Mesenchymal stem cell (in vitro differentiated cells and primary cell): Measurements from ENCODE around the gene CSK.
A peak's percentile ranks its signal among the peaks of the same experiment; 100 is the strongest.

Experiments
- DNase-seq: peaks from one replicate; pipeline ENCODE4 v3.0.0-alpha.2; 2013
- H2AFZ ChIP-seq: one replicate; pipeline ENCODE4 v1.6.1; 2013; ENCODE audit warnings: low read depth, mild to moderate bottlenecking, control low read depth, inconsistent platforms, low read length, moderate library complexity
- H2AK5ac ChIP-seq: 2 replicates; pipeline ENCODE4 v1.6.1; 2013; ENCODE audit warnings: low read length, moderate library complexity, mild to moderate bottlenecking, inconsistent platforms; ENCODE audit not compliant: severe bottlenecking
- H2BK120ac ChIP-seq: one replicate; pipeline ENCODE4 v1.6.1; 2013; ENCODE audit warnings: low read depth, mild to moderate bottlenecking, inconsistent platforms, low read length, moderate library complexity
- H2BK12ac ChIP-seq, 2 experiments: one replicate each; pipeline ENCODE4 v1.6.1; 2013; ENCODE audit warnings: inconsistent platforms in 2 of 2, low read length in 2 of 2, mild to moderate bottlenecking in 2 of 2, moderate library complexity in 2 of 2, control low read depth in 1 of 2
- H2BK15ac ChIP-seq: one replicate; pipeline ENCODE4 v1.6.1; 2013; ENCODE audit warnings: mild to moderate bottlenecking, low read depth, inconsistent platforms; ENCODE audit not compliant: poor library complexity, severe bottlenecking
- H2BK5ac ChIP-seq: 2 replicates; pipeline ENCODE4 v1.6.1; 2013; ENCODE audit warnings: low read depth, mild to moderate bottlenecking, low read length, control low read depth, inconsistent platforms; ENCODE audit not compliant: poor library complexity, severe bottlenecking
- H3K14ac ChIP-seq, 2 experiments: one replicate each; pipeline ENCODE4 v1.6.1; 2013; ENCODE audit warnings: inconsistent platforms in 2 of 2, low read length in 2 of 2, control low read depth in 1 of 2, mild to moderate bottlenecking in 1 of 2, moderate library complexity in 1 of 2
- H3K18ac ChIP-seq, 2 experiments: one replicate each; pipeline ENCODE4 v1.6.1; 2013; ENCODE audit warnings: inconsistent platforms in 2 of 2, low read length in 2 of 2, control low read depth in 1 of 2, low read depth in 1 of 2, mild to moderate bottlenecking in 1 of 2
- H3K23ac ChIP-seq, 2 experiments: one replicate each; pipeline ENCODE4 v1.6.1; 2013; ENCODE audit warnings: inconsistent platforms in 2 of 2, low read length in 2 of 2, mild to moderate bottlenecking in 2 of 2, moderate library complexity in 2 of 2, control low read depth in 1 of 2
- H3K27ac ChIP-seq: 2 replicates; pipeline ENCODE4 v1.5.1; 2013; ENCODE audit warnings: mild to moderate bottlenecking, moderate library complexity, low read length, control low read depth, inconsistent platforms; ENCODE audit not compliant: poor library complexity, severe bottlenecking
- H3K27me3 ChIP-seq, 2 experiments: 2 replicates each; pipeline versions ENCODE4 v1.6.1 to v1.7.0; 2013; ENCODE audit warnings: low read length in 2 of 2, mild to moderate bottlenecking in 2 of 2, moderate library complexity in 2 of 2, control low read depth in 1 of 2, inconsistent platforms in 1 of 2; ENCODE audit not compliant: control insufficient read depth in 1 of 2, insufficient read depth in 1 of 2
- H3K36me3 ChIP-seq, 2 experiments: 2 replicates each; pipeline versions ENCODE4 v1.6.1 to v1.7.0; 2013; ENCODE audit warnings: low read length in 2 of 2, control low read depth in 1 of 2, inconsistent platforms in 1 of 2, low read depth in 1 of 2, mild to moderate bottlenecking in 1 of 2; ENCODE audit not compliant: insufficient read depth in 2 of 2, control insufficient read depth in 1 of 2
- H3K4ac ChIP-seq, 2 experiments: one replicate each; pipeline ENCODE4 v1.6.1; 2013; ENCODE audit warnings: inconsistent platforms in 2 of 2, low read length in 2 of 2, mild to moderate bottlenecking in 2 of 2, moderate library complexity in 2 of 2, control low read depth in 1 of 2, low read depth in 1 of 2
- H3K4me1 ChIP-seq: 2 replicates; pipeline ENCODE4 v1.6.1; 2013; ENCODE audit warnings: low read depth, low read length, control low read depth; ENCODE audit not compliant: control insufficient read depth, insufficient read depth
- H3K4me2 ChIP-seq: 2 replicates; pipeline ENCODE4 v1.6.1; 2013; ENCODE audit warnings: low read length, mild to moderate bottlenecking, inconsistent platforms; ENCODE audit not compliant: poor library complexity, severe bottlenecking
- H3K4me3 ChIP-seq, 2 experiments: 2 replicates each; pipeline versions ENCODE4 v1.5.1 to v1.7.0; 2013; ENCODE audit warnings: low read length in 2 of 2, mild to moderate bottlenecking in 2 of 2, control low read depth in 1 of 2, low read depth in 1 of 2; ENCODE audit not compliant: insufficient read depth in 1 of 2
- H3K79me1 ChIP-seq: replicated peaks from 2 replicates; pipeline ENCODE4 v1.6.1; 2013; ENCODE audit warnings: mild to moderate bottlenecking, control low read depth, low read length, inconsistent platforms; ENCODE audit not compliant: poor library complexity, severe bottlenecking
- H3K9ac ChIP-seq: 2 replicates; pipeline ENCODE4 v1.7.0; 2013; ENCODE audit warnings: mild to moderate bottlenecking, low read length, moderate library complexity
- H3K9me3 ChIP-seq: 2 replicates; pipeline ENCODE4 v1.7.0; 2013; ENCODE audit warnings: mild to moderate bottlenecking, low read length; ENCODE audit not compliant: control insufficient read depth
- H4K8ac ChIP-seq: one replicate; pipeline ENCODE4 v1.6.1; 2013; ENCODE audit warnings: inconsistent platforms, mild to moderate bottlenecking, low read length, moderate library complexity
- H4K91ac ChIP-seq: one replicate; pipeline ENCODE4 v1.6.1; 2013; ENCODE audit warnings: mild to moderate bottlenecking, low read length, inconsistent platforms
- WGBS: methylation state at CpG from one replicate; pipeline ENCODE4 v1.1.7; 2013; ENCODE audit warnings: mixed read lengths; 5-methylcytosine and 5-hydroxymethylcytosine counted together

Gene CSK

DNA sequence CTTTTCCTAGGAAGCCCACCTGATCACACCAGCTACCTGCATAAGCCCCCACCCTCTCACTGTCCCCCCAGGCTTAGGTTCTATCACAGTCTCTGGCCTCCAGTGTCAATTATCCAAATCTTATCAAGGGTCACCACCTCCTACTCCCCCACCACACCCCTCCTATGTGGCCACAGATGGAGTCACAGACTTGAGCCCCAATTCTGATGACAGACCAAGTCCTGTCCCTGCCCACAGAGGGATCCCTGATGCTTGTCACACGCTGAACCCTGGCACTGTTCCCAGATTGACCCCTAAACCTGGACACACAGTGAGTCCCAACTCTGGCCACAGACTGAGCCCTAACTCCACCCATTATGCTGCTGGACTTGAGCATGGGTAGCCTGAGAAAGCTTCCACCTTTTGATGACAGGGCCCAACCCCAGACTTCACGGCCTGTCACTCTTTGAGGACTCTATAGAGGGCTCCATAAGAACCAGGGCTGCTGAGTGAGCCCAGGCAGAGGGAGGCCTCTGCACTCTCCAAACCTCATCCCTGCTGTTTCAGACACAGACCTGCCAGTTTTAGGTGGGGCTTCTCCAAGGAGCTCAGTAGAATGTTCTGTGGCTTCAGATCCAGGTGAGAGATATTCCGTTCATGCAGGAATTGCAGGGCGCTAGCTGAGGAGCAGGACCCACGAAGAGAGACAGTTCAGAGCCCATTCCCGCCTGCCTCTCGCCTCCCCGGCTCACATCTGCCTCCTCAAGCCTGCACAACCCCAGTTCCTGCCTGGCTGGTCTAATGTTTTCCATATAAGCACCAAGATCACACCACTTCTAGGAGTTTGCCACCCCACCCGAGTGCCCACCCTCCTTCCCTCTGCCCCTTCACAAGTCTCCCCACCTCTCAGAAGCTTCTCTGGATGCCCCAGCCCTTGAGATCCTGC is 59.2 kb downstream of the CSK start:
- Histone ChIP-seq H3K79me1 (peaks cover 8% of the 10 kb centered on the region), H3K23ac (no peak overlapping the region), H2AFZ (no peak overlapping the region), H2BK120ac (no peak overlapping the region), H2BK15ac (no peak overlapping the region), H2BK5ac (no peak overlapping the region), H3K9ac (peak overlapping the region; percentile 93), H3K4me3 (no peak overlapping the region), H3K27me3 (no peaks in the 10 kb centered on the region), H3K14ac (no peak overlapping the region), H2BK12ac (no peak overlapping the region), H4K91ac (no peak overlapping the region), H3K36me3 (peaks cover 49 to 61% of the 10 kb centered on the region in 2 experiments), H2AK5ac (no peak overlapping the region), H3K4me2 (no peak overlapping the region), H4K8ac (no peak overlapping the region), H3K18ac (no peak overlapping the region), H3K27ac (no peak overlapping the region), H3K9me3 (no peaks in the 10 kb centered on the region), H3K4me1 (peaks cover 11% of the 10 kb centered on the region), H3K4ac (no peak overlapping the region)
- no peak for DNase-seq
- 96% methylated on average over 9 of the region's 9 CpGs for WGBS

DNA sequence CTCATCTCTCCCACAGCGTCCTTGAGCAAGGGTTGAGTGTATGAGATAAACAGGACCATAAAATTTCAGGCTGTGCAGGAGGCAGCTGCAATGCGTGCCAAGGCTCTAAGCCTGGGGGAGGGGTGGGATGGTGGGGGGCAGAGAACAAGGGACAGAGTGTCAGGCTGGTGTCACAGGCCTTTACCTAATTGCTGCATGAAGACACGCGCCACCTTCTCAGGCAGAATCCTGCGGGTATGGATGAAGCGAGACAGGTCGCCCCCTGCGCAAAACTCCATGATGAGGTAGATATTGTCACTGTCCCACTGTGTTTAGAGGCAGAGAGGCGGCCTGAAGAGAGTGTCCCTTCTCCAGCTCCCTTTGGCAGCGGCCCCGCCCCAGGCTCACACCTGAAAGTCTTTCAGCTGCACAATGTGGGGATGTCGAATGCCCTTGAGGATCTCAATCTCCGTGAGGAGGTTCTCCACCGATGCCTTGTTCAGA is 60.1 kb downstream of the CSK start:
- Histone ChIP-seq H3K9me3 (no peaks in the 10 kb centered on the region), H3K9ac (peak overlapping the region; percentile 93), H3K18ac (peak overlapping the region in 1 of 2 experiments; percentile 76), H4K8ac (no peak overlapping the region), H2AFZ (no peak overlapping the region), H4K91ac (no peak overlapping the region), H2BK5ac (no peak overlapping the region), H2BK120ac (no peak overlapping the region), H2AK5ac (no peak overlapping the region), H3K4me2 (no peak overlapping the region), H3K4me1 (peaks cover 11% of the 10 kb centered on the region), H3K36me3 (peaks cover 41 to 60% of the 10 kb centered on the region in 2 experiments), H3K27ac (no peak overlapping the region), H3K4me3 (peak overlapping the region in 1 of 2 experiments; percentile 94), H2BK12ac (no peak overlapping the region), H3K27me3 (no peaks in the 10 kb centered on the region), H3K4ac (no peak overlapping the region), H3K23ac (no peak overlapping the region), H3K79me1 (peaks cover 8% of the 10 kb centered on the region), H3K14ac (peak overlapping the region in 1 of 2 experiments; percentile 53), H2BK15ac (no peak overlapping the region)
- WGBS: 84% methylated on average over 13 of the region's 14 CpGs
- no peak for DNase-seq

DNA sequence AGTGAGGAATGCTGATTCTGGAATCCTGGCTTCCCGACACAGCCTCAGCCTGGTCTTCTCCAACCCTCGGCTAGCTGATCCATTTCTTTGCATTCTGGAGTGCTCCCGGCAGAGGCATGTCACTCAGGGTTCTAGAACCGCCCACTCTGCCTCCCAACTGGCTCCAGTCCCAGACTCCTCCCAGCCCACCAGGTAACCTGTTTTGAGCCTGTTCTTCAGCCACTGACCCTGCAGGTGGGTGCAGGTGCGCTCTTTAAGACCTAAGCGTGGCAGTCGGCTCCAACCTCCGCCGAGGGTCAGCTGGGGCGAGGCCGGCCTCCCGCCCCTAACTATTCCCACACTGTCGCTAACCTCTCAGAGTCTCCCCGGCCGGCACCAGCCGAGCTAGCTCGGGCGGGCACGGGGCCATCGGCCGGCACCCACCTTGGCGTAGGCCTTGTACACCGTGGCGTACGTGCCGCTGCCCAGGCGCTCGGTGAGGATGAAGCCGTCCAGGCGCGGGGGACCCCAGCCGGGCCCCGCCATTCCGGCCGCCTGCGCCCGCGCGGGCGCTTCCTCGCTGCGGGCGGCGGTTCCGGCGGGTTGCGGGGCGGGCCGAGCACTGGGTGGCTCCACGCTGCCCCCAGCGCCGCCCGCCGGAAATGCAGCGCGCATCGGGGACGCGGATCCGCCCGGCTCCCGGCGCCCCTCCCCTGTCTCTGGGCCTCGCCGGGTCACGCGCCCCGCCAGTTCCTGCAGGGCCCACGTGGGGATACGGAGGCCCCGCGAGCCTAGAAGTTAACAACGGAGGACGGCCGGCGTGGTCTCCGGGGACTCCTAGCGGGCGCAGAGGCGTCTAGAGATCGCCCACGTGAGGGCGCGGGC is 60.9 kb downstream of the CSK start, which contains the start of gene ULK3:
ULK3 (minus strand) TSS at position 576 of the 864 bp plus-strand sequence; CDS start at position 525, 51 bp downstream.
- no peak within 1 kb of the TSS for H2BK5ac ChIP-seq
- H3K18ac ChIP-seq: peak within 1 kb of the TSS; percentile 73 to 95
- peak; percentile 94 for DNase-seq
- H3K4me2 ChIP-seq: peak within 1 kb of the TSS; percentile 74
- H3K79me1 ChIP-seq: peaks cover 8% of the 10 kb centered on the region
- peak within 1 kb of the TSS; percentile 97 for H3K9ac ChIP-seq
- peak within 1 kb of the TSS; percentile 95 for H2AFZ ChIP-seq
- H2AK5ac ChIP-seq: peak within 1 kb of the TSS; percentile 4
- peak within 1 kb of the TSS; percentile 46 for H3K27ac ChIP-seq
- peak within 1 kb of the TSS; percentile 74 for H4K8ac ChIP-seq
- H3K14ac ChIP-seq: peak within 1 kb of the TSS in 1 of 2 experiments; percentile 99
- H4K91ac ChIP-seq: peak within 1 kb of the TSS; percentile 87
- H3K27me3 ChIP-seq: no peaks in the 10 kb centered on the region
- H3K36me3 ChIP-seq: peaks cover 48 to 69% of the 10 kb centered on the region in 2 experiments
- H2BK12ac ChIP-seq: peak within 1 kb of the TSS; percentile 17 to 35
- peak within 1 kb of the TSS; percentile 69 for H2BK120ac ChIP-seq
- H3K9me3 ChIP-seq: no peaks in the 10 kb centered on the region
- under 1% methylated on average over 65 of the region's 84 CpGs for WGBS
- H3K4me1 ChIP-seq: peaks cover 17% of the 10 kb centered on the region
- H3K4me3 ChIP-seq: peak within 1 kb of the TSS; percentile 87 to 94
- H2BK15ac ChIP-seq: peak within 1 kb of the TSS; percentile 74
- H3K4ac ChIP-seq: peak within 1 kb of the TSS; percentile 90 to 98
- peak within 1 kb of the TSS in 1 of 2 experiments; percentile 3 for H3K23ac ChIP-seq
